Progenitor cell of endocrine pancreas (in vitro differentiated cells): ENCODE data around the gene HIRIP3. TPM values are rescaled to one million over a fixed set of nuclear protein-coding genes. Genes with fewer than 3 reads are reported as not detected.

Experiments
- DNase-seq: peaks from one replicate; pipeline ENCODE4 v3.0.0; 2021; ENCODE audit warnings: low spot score; ENCODE audit not compliant: unreplicated experiment
- H3K27ac Mint-ChIP-seq: 2 replicates; pipeline ENCODE4 v1.8.0; 2021; ENCODE audit warnings: mild to moderate bottlenecking, moderate library complexity, mixed read lengths
- H3K27me3 Mint-ChIP-seq: 2 replicates; pipeline ENCODE4 v1.8.0; 2021; ENCODE audit warnings: mixed read lengths
- H3K36me3 Mint-ChIP-seq: 2 replicates; pipeline ENCODE4 v1.8.0; 2022; ENCODE audit warnings: mixed read lengths; ENCODE audit not compliant: insufficient read depth
- H3K4me1 Mint-ChIP-seq: 2 replicates; pipeline ENCODE4 v1.8.0; 2021; ENCODE audit warnings: low read depth, mixed read lengths
- H3K4me3 Mint-ChIP-seq: 2 replicates; pipeline ENCODE4 v1.8.0; 2021; ENCODE audit warnings: low read depth, mild to moderate bottlenecking, moderate library complexity, mixed read lengths
- H3K9me3 Mint-ChIP-seq: 2 replicates; pipeline ENCODE4 v1.8.0; 2021; ENCODE audit warnings: low read depth, mixed read lengths
- total RNA-seq: library from RNA; stranded (reverse); gene quantifications from 2 replicates; pipeline ENCODE4 v1.2.1, GENCODE V29; 2021
- TF ChIP-seq, protein P1 (sequence below): fragments of 200-600 bp; sonication (generic); IDR thresholded peaks from one replicate; pipeline ENCODE4 v1.5.0; 2021; ENCODE audit warnings: antibody characterized with exemption, mild to moderate bottlenecking; ENCODE audit not compliant: unreplicated experiment

Gene HIRIP3
- total RNA-seq, 1 donor from 2014 or later: 11.4 TPM

DNA sequence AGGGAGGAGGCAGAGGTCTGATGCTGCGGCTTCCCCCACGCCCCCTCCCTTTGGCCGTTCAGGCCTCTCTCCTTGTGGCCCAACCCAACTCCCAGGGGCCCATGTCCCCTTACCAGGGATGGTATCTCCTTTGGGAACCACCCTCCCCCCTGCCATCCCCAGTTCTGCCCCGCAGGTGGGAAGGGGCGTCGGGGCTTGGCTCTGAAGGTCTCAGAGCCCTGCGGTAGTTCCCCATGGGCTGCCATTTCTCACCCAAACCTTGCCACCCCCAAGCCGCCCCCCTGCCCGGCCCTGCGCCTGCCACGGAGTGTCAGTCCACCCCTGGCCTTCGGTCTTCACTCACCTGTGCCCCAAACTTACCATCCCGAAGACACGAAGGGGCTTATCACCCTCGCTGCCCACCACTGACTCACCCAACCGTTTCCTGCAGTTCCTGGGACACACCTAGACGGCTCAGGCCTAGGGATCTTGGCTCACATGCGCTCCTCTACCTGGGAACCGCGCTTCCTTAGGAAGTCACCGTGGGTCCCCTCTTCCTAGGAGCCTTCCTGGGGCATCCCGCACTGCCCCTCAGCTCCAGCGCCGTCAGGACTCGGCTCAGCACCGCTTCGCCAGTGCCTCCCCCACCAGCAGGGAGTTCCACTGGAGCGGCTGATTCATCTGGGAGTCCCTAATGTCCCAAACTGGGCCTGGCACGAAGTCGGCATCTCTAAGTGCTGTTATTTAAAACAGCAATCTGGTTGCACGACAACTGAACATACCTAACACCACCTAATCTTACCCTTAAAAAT lies 16.5 kb upstream of the HIRIP3 start:
- Mint-ChIP-seq H3K27ac (peak overlapping the region; percentile 9), H3K4me1 (peaks cover 7% of the 10 kb centered on the region)
- no peak for DNase-seq

DNA sequence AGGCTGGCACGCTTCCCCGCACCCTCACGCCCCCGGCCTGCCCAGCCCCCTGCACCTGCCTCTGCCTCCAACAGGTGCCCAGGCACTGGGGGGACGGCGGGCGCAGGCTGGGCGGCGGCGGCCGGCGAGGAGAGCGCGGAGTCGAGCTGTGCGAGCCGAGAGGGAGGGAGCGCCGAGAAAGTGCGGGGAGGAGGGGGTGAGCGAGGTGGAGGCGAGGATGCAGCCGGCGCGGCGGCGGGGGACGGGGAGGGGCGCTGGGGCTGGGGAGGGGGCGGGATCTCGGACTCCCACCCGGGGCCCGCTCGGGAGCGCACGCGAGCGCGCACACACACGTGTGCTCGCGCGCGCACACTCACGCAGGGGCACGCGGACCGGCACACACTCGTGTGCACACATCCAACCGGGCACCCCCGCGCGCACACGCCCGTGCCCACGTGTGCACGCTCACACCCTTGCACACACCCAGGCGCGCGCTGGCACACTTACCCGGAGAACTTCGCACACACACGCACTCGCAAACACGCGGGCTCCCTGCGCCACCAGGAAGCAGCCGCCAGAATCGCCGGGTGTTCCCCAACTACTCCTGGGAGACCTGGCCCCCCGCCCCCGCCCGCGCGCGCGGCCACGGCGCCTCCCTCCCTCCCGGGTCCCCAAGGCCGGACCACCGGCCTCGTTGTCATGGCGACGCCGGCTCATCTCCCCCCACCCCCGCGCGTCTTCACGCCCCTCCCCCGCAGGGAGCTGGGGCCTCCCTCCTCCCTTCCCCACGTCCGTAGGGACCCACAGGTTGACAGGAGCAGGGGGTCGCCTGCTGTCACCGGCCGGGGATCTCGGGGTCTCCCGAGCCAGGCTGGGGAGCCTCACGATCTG lies 15.7 kb upstream of the HIRIP3 start, which contains the start of gene DOC2A:
DOC2A (minus strand) TSS at position 184 of the 870 bp plus-strand sequence. CDS start 805 bp downstream, outside the sequence.
- TF ChIP-seq, protein P1, sequence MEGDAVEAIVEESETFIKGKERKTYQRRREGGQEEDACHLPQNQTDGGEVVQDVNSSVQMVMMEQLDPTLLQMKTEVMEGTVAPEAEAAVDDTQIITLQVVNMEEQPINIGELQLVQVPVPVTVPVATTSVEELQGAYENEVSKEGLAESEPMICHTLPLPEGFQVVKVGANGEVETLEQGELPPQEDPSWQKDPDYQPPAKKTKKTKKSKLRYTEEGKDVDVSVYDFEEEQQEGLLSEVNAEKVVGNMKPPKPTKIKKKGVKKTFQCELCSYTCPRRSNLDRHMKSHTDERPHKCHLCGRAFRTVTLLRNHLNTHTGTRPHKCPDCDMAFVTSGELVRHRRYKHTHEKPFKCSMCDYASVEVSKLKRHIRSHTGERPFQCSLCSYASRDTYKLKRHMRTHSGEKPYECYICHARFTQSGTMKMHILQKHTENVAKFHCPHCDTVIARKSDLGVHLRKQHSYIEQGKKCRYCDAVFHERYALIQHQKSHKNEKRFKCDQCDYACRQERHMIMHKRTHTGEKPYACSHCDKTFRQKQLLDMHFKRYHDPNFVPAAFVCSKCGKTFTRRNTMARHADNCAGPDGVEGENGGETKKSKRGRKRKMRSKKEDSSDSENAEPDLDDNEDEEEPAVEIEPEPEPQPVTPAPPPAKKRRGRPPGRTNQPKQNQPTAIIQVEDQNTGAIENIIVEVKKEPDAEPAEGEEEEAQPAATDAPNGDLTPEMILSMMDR: no peak
- H3K9me3 Mint-ChIP-seq: no peaks in the 10 kb centered on the region
- H3K4me3 Mint-ChIP-seq: peak within 1 kb of the TSS; percentile 76
- peaks cover 2% of the 10 kb centered on the region for H3K36me3 Mint-ChIP-seq
- DNase-seq: no peak
- no peak within 1 kb of the TSS for H3K27ac Mint-ChIP-seq
- peaks cover 40% of the 10 kb centered on the region for H3K27me3 Mint-ChIP-seq
- peaks cover 3% of the 10 kb centered on the region for H3K4me1 Mint-ChIP-seq

More for the DNA sequence above, 16.5 kb upstream of the HIRIP3 start:
- Mint-ChIP-seq H3K4me3 (peak overlapping the region; percentile 76), H3K27me3 (peaks cover 40% of the 10 kb centered on the region), H3K36me3 (peaks cover 2% of the 10 kb centered on the region), H3K9me3 (no peaks in the 10 kb centered on the region)
- TF ChIP-seq, protein P1: no peak

DNA sequence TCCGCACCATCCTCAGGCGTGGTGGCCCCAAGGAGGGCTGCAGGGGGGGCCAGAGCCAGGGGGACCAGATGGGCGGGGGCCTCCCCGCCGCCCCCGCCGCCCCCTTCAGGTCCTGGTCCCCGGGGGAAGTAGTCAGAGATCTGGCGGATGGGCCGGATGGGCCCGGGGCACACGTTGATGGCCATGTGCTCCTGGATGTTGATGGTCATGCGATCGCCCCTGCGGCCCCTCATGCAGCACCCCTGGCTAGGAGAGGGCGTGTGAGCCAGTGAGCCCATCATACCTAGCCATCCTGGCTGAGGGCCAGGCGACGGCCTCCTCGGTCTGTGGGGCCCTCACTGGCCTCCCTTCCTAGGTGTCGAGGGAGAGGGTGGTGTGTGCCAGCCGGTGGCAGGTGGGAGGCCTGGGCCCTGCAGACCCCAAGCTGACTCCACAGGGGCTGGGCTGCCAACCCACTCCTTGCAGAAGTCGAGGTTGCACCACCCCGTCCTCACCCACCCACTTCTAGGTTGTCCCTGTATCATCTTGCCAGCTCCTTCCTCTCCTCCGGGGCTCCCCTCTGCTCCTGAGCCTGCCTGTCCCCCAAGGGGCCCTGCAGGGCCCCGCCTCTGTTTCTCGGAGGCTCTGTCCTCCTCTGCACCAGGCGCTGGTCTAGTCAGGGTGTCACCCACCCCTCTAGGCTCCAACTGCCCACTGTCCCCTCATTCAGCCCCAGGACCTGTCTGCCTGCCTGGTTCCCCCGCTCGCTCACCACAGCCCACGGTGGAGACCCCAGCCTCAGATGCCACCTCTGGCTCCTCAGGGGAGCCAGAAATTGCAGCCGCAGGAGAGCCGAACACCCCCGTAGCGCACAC lies 14.8 kb upstream of the HIRIP3 start:
- no peak for DNase-seq
- TF ChIP-seq, protein P1: no peak
- Mint-ChIP-seq H3K36me3 (peaks cover 2% of the 10 kb centered on the region), H3K4me3 (peak overlapping the region; percentile 60), H3K9me3 (no peaks in the 10 kb centered on the region), H3K27me3 (peaks cover 40% of the 10 kb centered on the region), H3K27ac (no peak overlapping the region), H3K4me1 (peaks cover 3% of the 10 kb centered on the region)

DNA sequence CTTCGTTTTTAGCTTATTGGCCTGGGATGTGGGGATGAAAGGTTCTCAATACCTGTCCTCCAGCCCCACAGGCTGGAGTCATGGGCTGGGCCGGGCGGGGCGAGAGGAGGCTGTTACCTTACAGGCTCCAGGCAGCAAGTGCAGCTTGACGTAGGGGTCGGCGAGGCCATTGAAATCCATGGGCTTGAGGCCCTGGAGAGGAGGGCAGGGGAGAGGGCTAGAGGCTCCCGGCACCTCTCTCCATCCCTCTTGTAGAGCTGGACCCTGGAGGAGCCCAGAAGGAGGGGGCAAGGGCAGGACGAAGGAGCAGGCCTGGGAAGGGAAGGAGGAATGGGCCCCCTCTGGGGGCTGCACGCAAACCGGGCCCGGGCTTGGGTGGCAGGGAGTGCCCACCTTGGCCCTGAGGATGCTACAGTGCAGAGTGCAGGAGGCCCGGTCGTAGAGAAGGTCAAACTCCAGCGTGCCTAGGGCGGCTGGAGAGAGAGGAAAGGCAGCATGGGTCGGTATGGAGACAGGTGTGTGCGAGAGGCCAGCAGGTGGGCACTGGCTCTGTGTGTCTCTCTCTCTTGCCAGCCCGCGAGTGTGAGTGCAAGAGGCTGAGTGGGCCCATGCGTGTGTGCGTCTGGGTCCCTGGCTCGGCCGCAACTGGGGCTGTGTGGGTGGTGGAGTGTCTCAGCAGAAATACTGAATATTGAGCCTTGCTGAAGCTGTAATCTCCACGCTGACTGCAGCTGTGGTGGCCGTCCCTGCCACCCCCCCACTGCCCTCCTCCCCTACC lies 13.9 kb upstream of the HIRIP3 start:
- peaks cover 3% of the 10 kb centered on the region for H3K4me1 Mint-ChIP-seq
- H3K27ac Mint-ChIP-seq: no peak overlapping the region
- no peaks in the 10 kb centered on the region for H3K9me3 Mint-ChIP-seq
- TF ChIP-seq, protein P1: no peak
- H3K36me3 Mint-ChIP-seq: peaks cover 2% of the 10 kb centered on the region
- peaks cover 40% of the 10 kb centered on the region for H3K27me3 Mint-ChIP-seq
- no peak for DNase-seq
- H3K4me3 Mint-ChIP-seq: no peak overlapping the region
